Caco-2 (cell line): ENCODE results near the gene KIDINS220. TPM values are rescaled to one million over a fixed set of nuclear protein-coding genes. Genes with fewer than 3 reads are reported as not detected.

Experiments used
- BruUV-seq: library from RNA; stranded (reverse); fragments of 400-500 nt; replicated peaks from 2 replicates; lab custom pipeline; 2021; lab: Mats Ljungman, UMichigan
- CTCF ChIA-PET: fragments of 300-600 bp; sonication (Branson Sonifier 250); formaldehyde crosslinking; loops from one replicate; lab custom pipeline; 2022; ENCODE audit warnings: antibody characterized with exemption; lab: Charles Lee
- POLR2A ChIA-PET: fragments of 300-600 bp; sonication (Branson Sonifier 250); formaldehyde crosslinking; loops from one replicate; lab custom pipeline; 2022; ENCODE audit warnings: antibody characterized with exemption; lab: Charles Lee
- DNase-seq, 2 experiments: peaks; one replicate each; pipeline versions ENCODE4 v3.0.0 to v3.0.0-alpha.2; 2020 to 2022
- H3K27me3 ChIP-seq: replicated peaks from 2 replicates; pipeline ENCODE4 v1.6.0; 2011; ENCODE audit warnings: low read length; ENCODE audit not compliant: control insufficient read depth, insufficient read depth
- H3K36me3 ChIP-seq: 2 replicates; pipeline ENCODE4 v1.5.1; 2011; ENCODE audit warnings: low read length; ENCODE audit not compliant: control insufficient read depth, insufficient read depth
- H3K4me1 ChIP-seq: fragments of 250-450 bp; sonication (Bioruptor Pico); 2 replicates; pipeline ENCODE4 v1.5.1; 2020; ENCODE audit warnings: mild to moderate bottlenecking
- H3K4me3 ChIP-seq: 2 replicates; pipeline ENCODE4 v1.5.1; 2011; ENCODE audit warnings: low read depth, mild to moderate bottlenecking, control low read depth, low read length
- H3K9me3 ChIP-seq: fragments of 250-450 bp; sonication (Bioruptor Pico); 2 replicates; pipeline ENCODE4 v1.5.1; 2020; ENCODE audit warnings: mild to moderate bottlenecking, moderate library complexity
- H3K27ac Mint-ChIP-seq: one replicate; pipeline ENCODE4 v1.8.0; 2022; ENCODE audit warnings: mixed read lengths; ENCODE audit not compliant: unreplicated experiment
- H3K27me3 Mint-ChIP-seq: one replicate; pipeline ENCODE4 v1.8.0; 2022; ENCODE audit warnings: mixed read lengths; ENCODE audit not compliant: insufficient read depth, unreplicated experiment
- H3K36me3 Mint-ChIP-seq: one replicate; pipeline ENCODE4 v1.8.0; 2022; ENCODE audit warnings: mild to moderate bottlenecking, mixed read lengths; ENCODE audit not compliant: insufficient read depth, unreplicated experiment
- H3K4me1 Mint-ChIP-seq: one replicate; pipeline ENCODE4 v1.8.0; 2022; ENCODE audit warnings: low read depth, mixed read lengths; ENCODE audit not compliant: unreplicated experiment
- H3K4me3 Mint-ChIP-seq: one replicate; pipeline ENCODE4 v1.8.0; 2022; ENCODE audit warnings: mild to moderate bottlenecking, moderate library complexity, mixed read lengths; ENCODE audit not compliant: unreplicated experiment
- H3K9me3 Mint-ChIP-seq: one replicate; pipeline ENCODE4 v1.8.0; 2022; ENCODE audit warnings: mixed read lengths; ENCODE audit not compliant: unreplicated experiment
- CTCF ChIP-seq, 2 experiments: fragments of 200-600 bp in 1 of 2; IDR thresholded peaks; 1 replicate in 1 of 2; 2 replicates in 1 of 2; pipeline versions ENCODE4 v1.5.1 to v1.8.0; 2011 to 2022; ENCODE audit warnings: antibody characterized with exemption in 1 of 2, control low read depth in 1 of 2, inconsistent platforms in 1 of 2, low read depth in 1 of 2, low read length in 1 of 2, mild to moderate bottlenecking in 1 of 2, moderate library complexity in 1 of 2; ENCODE audit not compliant: insufficient read depth in 1 of 2, severe bottlenecking in 1 of 2, unreplicated experiment in 1 of 2
- intact Hi-C: fragments of 100-400 bp; cut with micrococcal nuclease; formaldehyde crosslinking; loops from one replicate; pipeline ENCODE4 v1.10.0; 2022; ENCODE audit not compliant: unreplicated experiment
- total RNA-seq: library from RNA; stranded (reverse); gene quantifications from 2 replicates; pipeline ENCODE4 v1.2.3, GENCODE V29; 2022

KIDINS220 gene
- total RNA-seq, 1 experiment from 2014 or later = 32.8 TPM

- POLR2A ChIA-PET = no interaction called here
- H3K4me1 ChIP-seq = no peaks in the 10 kb centered on the region
- intact Hi-C loops = no loop called here
- no peak for TF ChIP-seq CTCF (IDR thresholded peaks at IDR 0.05; ENCODE audit: insufficient read depth in 1 of 2, low read depth in 1 of 2, low read length in 1 of 2, severe bottlenecking in 1 of 2, unreplicated experiment in 1 of 2)
- no peaks in the 10 kb centered on the region for H3K4me1 Mint-ChIP-seq
- H3K9me3 ChIP-seq = 0 out of 2 replicates have a peak, but pooled peaks cover 3% of the 10 kb centered on the region
- no peak overlapping the region for H3K27ac Mint-ChIP-seq
- DNase-seq = no peak
- CTCF ChIA-PET = no interaction called here
- no peaks in the 10 kb centered on the region for H3K27me3 ChIP-seq
- H3K36me3 ChIP-seq = no peaks in the 10 kb centered on the region
- BruUV-seq = no TSS peak
- H3K36me3 Mint-ChIP-seq = no peaks in the 10 kb centered on the region
- H3K4me3 Mint-ChIP-seq = no peak overlapping the region
- H3K4me3 ChIP-seq = no peak overlapping the region
- H3K9me3 Mint-ChIP-seq = peaks cover 14% of the 10 kb centered on the region
- H3K27me3 Mint-ChIP-seq = no peaks in the 10 kb centered on the region
These were observed 122.4 kb downstream of the KIDINS220 start for GRCh38 chr2:8714971-8715370.

GRCh38 chr2:8714283-8714682 is 123.1 kb downstream of the KIDINS220 start:
- Mint-ChIP-seq H3K36me3 (no peaks in the 10 kb centered on the region), H3K4me1 (peaks cover 5% of the 10 kb centered on the region), H3K27me3 (no peaks in the 10 kb centered on the region), H3K9me3 (peaks cover 14% of the 10 kb centered on the region), H3K27ac (no peak overlapping the region), H3K4me3 (no peak overlapping the region)
- 0 out of 2 replicates have a peak, but pooled peaks cover 3% of the 10 kb centered on the region for H3K9me3 ChIP-seq
- POLR2A ChIA-PET = no interaction called here
- no peak for TF ChIP-seq CTCF (IDR thresholded peaks at IDR 0.05; ENCODE audit: insufficient read depth in 1 of 2, low read depth in 1 of 2, low read length in 1 of 2, severe bottlenecking in 1 of 2, unreplicated experiment in 1 of 2)
- H3K36me3 ChIP-seq = no peaks in the 10 kb centered on the region
- intact Hi-C loops = no loop called here
- H3K4me1 ChIP-seq = no peaks in the 10 kb centered on the region
- no peak for DNase-seq
- no peak overlapping the region for H3K4me3 ChIP-seq
- BruUV-seq = no TSS peak
- CTCF ChIA-PET = no interaction called here
- no peaks in the 10 kb centered on the region for H3K27me3 ChIP-seq

GRCh38 chr2:8710951-8711350 is 126.5 kb downstream of the KIDINS220 start:
- H3K9me3 Mint-ChIP-seq = peaks cover 29% of the 10 kb centered on the region
- H3K4me1 ChIP-seq = no peaks in the 10 kb centered on the region
- no peak overlapping the region for H3K4me3 ChIP-seq
- H3K27me3 ChIP-seq = no peaks in the 10 kb centered on the region
- no peaks in the 10 kb centered on the region for H3K36me3 Mint-ChIP-seq
- no peak for TF ChIP-seq CTCF (IDR thresholded peaks at IDR 0.05; ENCODE audit: insufficient read depth in 1 of 2, low read depth in 1 of 2, low read length in 1 of 2, severe bottlenecking in 1 of 2, unreplicated experiment in 1 of 2)
- no peaks in the 10 kb centered on the region for H3K27me3 Mint-ChIP-seq
- CTCF ChIA-PET = no interaction called here
- H3K27ac Mint-ChIP-seq = no peak overlapping the region
- intact Hi-C loops = no loop called here
- H3K9me3 ChIP-seq = 0 out of 2 replicates have a peak, but pooled peaks cover 3% of the 10 kb centered on the region
- POLR2A ChIA-PET = no interaction called here
- H3K4me3 Mint-ChIP-seq = no peak overlapping the region
- no TSS peak for BruUV-seq
- DNase-seq = no peak
- H3K4me1 Mint-ChIP-seq = peaks cover 6% of the 10 kb centered on the region
- H3K36me3 ChIP-seq = no peaks in the 10 kb centered on the region
